NCI-H2196 treated with DMSO at 0.1 percent for 48 hours (cell line): ENCODE measurements around the gene RNASE13.
"Not testable (repeated sequence)": the region's sequence is repeated elsewhere in the genome, so short reads cannot be mapped to it uniquely, and the experiment has no call there.

Source experiments
- DNase-seq: peaks from one replicate; lab custom pipeline; 2025; ENCODE audit not compliant: unreplicated experiment; lab: John Stamatoyannopoulos, UW

RNASE13 gene

DNA sequence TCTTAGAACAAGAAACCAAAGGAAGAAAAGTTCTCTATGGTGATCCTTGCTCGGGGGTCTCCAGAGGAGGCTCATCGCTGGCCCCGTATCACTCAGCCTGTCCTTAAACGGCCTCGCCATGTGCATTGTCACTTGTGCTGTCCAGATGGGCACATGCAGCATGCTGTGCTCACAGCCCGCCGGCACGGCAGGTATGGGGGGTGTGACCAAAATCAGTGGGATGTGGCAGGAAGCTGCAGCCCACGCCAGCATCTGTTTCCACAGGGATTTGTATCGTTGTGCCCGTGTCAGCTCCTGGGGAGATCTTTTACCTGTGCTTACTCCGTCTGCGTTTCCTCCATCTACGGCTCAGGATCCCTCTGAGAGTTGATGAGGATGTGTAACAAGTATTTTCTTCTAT lies 38.1 kb downstream of the RNASE13 start:
- DNase-seq, result no peak

GRCh38 chr14:20989787-20990600 lies 44.6 kb downstream of the RNASE13 start, which contains the start of gene METTL17:
Gene METTL17 (plus strand): TSS chr14:20989980. CDS start chr14:20990003, 23 bp downstream.
- DNase-seq, result peak; percentile 94

DNA sequence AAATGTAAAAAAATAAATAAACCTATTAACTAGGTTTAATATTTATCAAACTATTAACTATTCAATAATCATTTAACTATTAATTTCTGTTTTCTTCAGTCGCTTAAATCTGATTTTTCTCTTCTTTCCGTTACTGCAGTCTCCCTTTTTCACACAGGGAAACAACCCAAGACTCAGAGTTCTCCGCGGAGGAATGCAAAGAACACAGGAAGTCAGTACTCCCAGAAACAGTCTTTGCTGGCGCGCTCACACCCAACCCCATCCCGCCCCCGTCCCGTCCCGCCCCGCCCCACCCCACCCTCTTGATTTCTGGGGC lies 45.2 kb downstream of the RNASE13 start:
- no peak for DNase-seq

GRCh38 chr14:20988717-20989470 lies 45.7 kb downstream of the RNASE13 start:
- no peak for DNase-seq

DNA sequence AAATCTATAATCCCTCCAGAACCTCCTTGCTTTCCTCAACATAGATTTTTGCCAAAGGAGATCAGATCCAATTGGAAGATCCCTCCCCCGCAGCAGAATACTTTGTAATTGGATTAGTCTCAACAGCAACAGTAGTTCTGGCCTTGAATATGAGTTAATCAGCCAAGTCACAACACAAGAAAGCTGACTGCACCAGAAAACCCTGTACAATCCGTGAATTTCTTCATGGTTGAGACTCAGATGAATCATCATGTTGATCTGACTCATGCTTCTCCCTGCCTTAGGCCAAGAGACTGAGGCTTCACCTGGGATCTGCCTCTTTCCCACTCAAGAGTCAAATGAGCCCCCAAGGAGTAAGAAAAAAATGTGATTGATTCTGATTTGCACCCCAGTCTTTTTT lies 47.8 kb downstream of the RNASE13 start:
- no peak for DNase-seq

- not testable (repeated sequence) for DNase-seq
Measured at GRCh38 chr14:20985650-20986049, 49.0 kb downstream of the RNASE13 start.
